HG03103 (cell line): ENCODE results near the gene ANKRD24.
"Not testable (repeated sequence)": the region's sequence is repeated elsewhere in the genome, so short reads cannot be mapped to it uniquely, and the experiment has no call there.

Experiments used
- ATAC-seq: cut with Tn5 transposase; IDR thresholded peaks from one replicate; pipeline ENCODE4 v1.9.1; 2021; ENCODE audit warnings: low read depth; ENCODE audit not compliant: unreplicated experiment

ANKRD24 gene

GRCh38 chr19:4172861-4173473, 9.5 kb upstream of the ANKRD24 start:
- ATAC-seq: no peak

DNA sequence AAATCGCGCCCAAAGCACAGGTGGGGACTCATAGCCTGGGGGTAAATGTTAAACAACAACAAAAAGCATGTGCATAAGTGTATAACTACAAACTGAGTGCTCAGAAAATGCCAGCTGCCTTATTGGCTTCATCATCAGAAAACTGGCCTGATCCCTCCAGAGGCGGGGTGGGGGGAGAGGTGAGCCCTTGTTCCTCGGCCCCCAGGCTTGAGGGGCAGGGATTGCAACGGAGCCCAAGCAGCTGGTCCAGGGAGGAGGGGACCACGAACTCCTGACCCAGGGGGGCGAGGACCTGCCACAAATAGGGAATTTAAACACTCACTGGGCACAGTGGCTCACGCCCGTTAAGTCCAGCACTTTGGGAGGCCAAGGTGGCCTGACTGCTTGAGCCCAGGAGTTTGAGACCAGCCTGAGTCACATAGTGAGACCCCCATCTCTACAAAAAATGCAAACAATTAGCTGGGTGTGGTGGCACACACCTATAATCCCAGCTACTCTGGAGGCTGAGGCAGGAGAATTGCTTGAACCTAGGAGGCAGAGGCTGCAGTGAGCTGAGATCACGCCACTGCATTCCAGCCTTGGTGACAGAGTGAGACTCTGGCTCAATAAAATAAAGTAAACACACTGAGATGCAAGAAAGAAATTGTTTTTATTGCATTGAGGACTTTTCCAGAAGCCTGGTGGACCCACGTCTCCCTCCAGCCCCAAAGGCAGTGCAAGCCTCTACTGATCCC, 8.8 kb upstream of the ANKRD24 start:
- ATAC-seq: no peak

GRCh38 chr19:4174213-4174894, 8.1 kb upstream of the ANKRD24 start:
- no peak for ATAC-seq

- ATAC-seq: no peak
Measured at GRCh38 chr19:4174895-4175668, 7.4 kb upstream of the ANKRD24 start.

GRCh38 chr19:4175669-4175931, 6.9 kb upstream of the ANKRD24 start:
- no peak for ATAC-seq

DNA sequence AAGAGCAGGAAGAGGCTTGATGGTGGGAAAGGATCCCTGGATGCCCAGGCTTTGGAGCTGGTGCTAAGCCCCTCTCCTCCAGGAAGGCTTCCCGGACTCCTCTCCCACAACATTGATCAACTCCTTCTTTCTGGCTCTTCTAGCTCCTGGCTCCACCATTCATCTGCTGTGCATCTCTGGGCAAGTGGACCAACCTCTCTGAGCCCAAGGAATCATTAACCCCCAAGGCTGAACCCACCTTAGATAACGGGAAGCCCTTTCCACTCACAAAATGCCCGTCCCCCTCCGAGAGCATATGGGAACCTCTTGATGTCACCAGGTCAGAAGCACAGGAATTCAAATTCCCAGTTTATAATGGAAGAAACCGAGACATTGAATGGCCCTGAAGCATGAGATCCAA, 5.3 kb upstream of the ANKRD24 start:
- ATAC-seq: no peak

- ATAC-seq: no peak
Measured at GRCh38 chr19:4178990-4179389, 3.5 kb upstream of the ANKRD24 start.

- ATAC-seq: no peak
Measured at GRCh38 chr19:4181053-4181508, 1.4 kb upstream of the ANKRD24 start.

- no peak for ATAC-seq
Measured at GRCh38 chr19:4183967-4184717, 1.7 kb downstream of the ANKRD24 start.

- no peak for ATAC-seq
Measured at GRCh38 chr19:4184718-4185352, 2.3 kb downstream of the ANKRD24 start.

- no peak for ATAC-seq
Measured at GRCh38 chr19:4185413-4186086, 3.1 kb downstream of the ANKRD24 start.

- no peak for ATAC-seq
Measured at GRCh38 chr19:4186087-4186993, 3.9 kb downstream of the ANKRD24 start.

- no peak for ATAC-seq
Measured at GRCh38 chr19:4187313-4188122, 5.0 kb downstream of the ANKRD24 start.

- no peak for ATAC-seq
Measured at GRCh38 chr19:4189641-4190040, 7.2 kb downstream of the ANKRD24 start.

DNA sequence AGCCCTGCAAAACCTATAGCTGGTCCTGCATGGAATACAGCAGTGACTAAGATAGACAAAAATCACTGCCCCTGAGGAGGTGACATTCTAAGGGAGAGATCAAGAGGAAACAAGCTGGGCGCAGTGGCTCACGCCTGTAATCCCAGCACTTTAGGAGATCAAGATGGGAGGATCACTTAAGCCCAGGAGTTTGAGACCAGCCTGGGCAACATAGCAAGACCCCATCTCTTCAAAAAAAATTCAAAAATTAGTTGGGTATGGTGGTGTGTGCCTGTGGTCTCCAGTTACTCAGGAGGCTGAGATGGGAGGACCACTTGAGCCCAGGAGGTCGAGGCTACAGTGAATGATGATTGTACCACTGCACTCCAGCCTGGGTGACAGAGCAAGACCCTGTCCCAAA, 10.0 kb downstream of the ANKRD24 start:
- ATAC-seq: not testable (repeated sequence)

- no peak for ATAC-seq
Measured at GRCh38 chr19:4194353-4194752, 11.9 kb downstream of the ANKRD24 start.

- ATAC-seq: no peak
Measured at GRCh38 chr19:4196009-4196408, 13.5 kb downstream of the ANKRD24 start.
